Body of pancreas (tissue), 4 donors: Measurements from ENCODE around the gene REV3L.

Experiments
- CTCF ChIP-seq, 7 experiments: fragments of 450-650 bp in 4 of 7; fragments of 200-600 bp in 3 of 7; sonication (generic) in 3 of 7; IDR thresholded peaks; one replicate each; pipeline ENCODE4 v1.5.1; 2016 to 2019; ENCODE audit warnings: antibody characterized with exemption in 7 of 7
- POLR2A ChIP-seq, 3 donors: fragments of 450-650 bp; IDR thresholded peaks; one replicate each; pipeline ENCODE4 v1.6.1; 2016; ENCODE audit warnings: antibody characterized with exemption in 3 of 3, mild to moderate bottlenecking in 2 of 3

- TF ChIP-seq POLR2A (IDR thresholded peaks at IDR 0.05) (no peak), CTCF (IDR thresholded peaks at IDR 0.05) (no peak)
Observed at GRCh38 chr6:111263837-111264236, 219.2 kb downstream of the REV3L start.
